HG02678 (cell line): ENCODE results near the gene URM1.
"Not testable (repeated sequence)": the region's sequence is repeated elsewhere in the genome, so short reads cannot be mapped to it uniquely, and the experiment has no call there.

Experiments
- ATAC-seq: cut with Tn5 transposase; IDR thresholded peaks from one replicate; pipeline ENCODE4 v1.9.1; 2021; ENCODE audit warnings: mild to moderate bottlenecking, moderate library complexity; ENCODE audit not compliant: unreplicated experiment

URM1 gene

DNA sequence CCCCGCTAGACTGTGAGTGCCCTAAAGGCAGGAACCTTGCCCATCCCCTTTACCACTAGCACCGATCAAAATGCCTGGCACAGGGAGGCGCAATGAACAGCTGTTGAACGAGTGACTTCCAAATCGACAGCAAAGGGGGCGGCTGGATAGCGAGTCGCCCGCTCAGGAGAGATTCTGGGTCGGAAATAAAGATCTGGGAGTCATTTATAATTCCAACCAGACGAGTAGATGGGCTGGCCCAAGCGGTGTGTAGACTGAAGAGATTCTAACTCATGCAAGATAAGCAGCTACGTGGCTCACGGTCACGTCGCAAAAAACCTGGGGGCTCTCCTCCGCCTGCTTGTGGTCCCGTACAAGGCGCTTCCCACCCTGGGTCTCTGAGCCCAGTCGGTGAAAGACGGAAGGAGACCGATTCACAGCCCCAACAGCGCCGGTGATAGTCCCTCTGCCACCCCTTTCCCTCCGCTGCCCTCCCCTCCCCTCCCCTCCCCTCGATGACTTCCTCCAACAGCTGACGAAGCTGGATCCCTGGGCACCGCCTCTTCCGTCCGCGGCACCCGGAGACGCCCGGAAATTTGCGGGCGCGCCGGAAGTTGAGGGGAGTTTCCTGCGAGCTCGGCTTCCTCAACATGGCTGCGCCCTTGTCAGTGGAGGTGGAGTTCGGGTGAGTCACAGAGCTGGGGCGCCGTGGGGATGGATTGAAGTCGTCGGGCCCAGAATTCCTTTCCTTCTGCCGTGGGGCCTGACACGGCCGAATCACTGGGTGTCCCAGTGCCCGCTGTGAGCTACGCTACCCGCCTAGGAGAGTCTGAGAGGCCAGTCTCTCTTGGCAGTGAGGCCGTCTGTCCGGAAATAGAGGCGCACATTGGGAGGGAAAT is at the start of gene URM1:
Gene URM1, plus strand, starts transcription at position 623 of the 878 bp plus-strand sequence. Its CDS starts 7 bp downstream, at position 630.
- ATAC-seq = peak; percentile 93

GRCh38 chr9:128321879-128322403 is 49.2 kb upstream of the URM1 start:
- peak; percentile 10 for ATAC-seq

DNA sequence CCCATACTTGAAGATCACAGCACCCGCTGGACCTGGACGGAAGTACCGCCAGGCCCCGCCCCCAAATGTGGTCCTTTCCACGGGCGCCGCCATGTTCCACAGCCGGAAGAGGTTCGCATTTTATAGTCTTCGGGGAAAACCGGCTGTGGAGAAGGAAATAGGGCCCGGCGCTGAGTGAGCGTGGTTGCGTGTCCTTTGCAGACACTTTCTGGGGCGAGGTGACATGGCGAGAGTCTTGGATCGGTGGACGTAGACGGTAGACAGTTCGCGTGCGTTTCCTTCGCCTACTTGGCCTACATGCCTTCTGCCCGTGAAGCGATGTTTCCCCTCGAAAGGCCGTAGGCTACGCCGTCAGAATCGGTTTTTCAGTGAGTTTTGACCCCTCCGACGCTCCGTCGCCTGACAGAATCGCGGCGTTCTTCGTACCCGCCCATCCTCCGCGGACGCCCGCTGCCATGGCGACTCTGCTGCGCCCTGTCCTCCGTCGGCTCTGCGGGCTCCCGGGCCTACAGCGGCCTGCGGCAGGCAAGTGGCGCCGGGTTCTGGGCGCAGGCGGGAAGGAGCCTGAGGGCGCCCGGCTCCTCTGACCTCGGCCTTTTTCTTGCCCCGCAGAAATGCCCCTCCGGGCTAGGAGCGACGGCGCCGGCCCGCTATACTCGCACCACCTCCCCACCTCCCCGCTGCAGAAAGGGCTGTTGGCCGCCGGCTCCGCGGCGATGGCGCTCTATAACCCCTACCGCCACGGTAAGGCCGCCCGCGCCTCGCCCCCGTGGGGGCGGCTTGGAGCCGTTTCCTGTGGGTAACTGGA is 48.6 kb upstream of the URM1 start, which contains the start of the genes COQ4 and TRUB2:
Gene COQ4, plus strand, starts transcription at position 436 of the 808 bp plus-strand sequence. Its CDS starts 20 bp downstream, at position 456.
Gene TRUB2, minus strand, starts transcription at position 44 of the 808 bp plus-strand sequence. Its CDS starts 39 bp downstream, at position 5.
- peak; percentile 77 for ATAC-seq

- no peak for ATAC-seq
These were observed 47.9 kb upstream of the URM1 start for GRCh38 chr9:128323212-128323730.

GRCh38 chr9:128323791-128324190 is 47.4 kb upstream of the URM1 start:
- no peak for ATAC-seq

GRCh38 chr9:128324401-128324800 is 46.8 kb upstream of the URM1 start:
- no peak for ATAC-seq

DNA sequence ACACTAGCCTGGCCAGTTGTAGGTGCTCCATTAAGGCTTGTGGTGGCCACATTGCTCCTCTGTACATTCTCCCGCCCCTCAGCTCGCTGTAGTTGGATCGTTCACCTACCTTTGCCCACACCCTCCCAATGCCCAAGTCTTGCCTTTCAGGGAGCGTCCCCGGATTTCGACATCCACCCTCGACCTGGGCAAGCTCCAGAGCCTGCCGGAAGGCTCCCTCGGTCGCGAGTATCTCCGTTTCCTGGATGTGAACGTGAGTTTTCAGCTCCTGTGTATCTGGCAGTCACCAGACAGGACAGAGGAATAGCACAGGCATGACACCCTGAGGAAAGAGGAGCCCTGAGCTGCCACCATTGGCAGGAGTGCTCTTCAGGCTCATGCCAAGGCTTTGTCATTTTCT is 45.5 kb upstream of the URM1 start:
- ATAC-seq = no peak

GRCh38 chr9:128333451-128333869 is 37.7 kb upstream of the URM1 start:
- no peak for ATAC-seq

- no peak for ATAC-seq
These were observed 36.0 kb upstream of the URM1 start for GRCh38 chr9:128335161-128335560.

DNA sequence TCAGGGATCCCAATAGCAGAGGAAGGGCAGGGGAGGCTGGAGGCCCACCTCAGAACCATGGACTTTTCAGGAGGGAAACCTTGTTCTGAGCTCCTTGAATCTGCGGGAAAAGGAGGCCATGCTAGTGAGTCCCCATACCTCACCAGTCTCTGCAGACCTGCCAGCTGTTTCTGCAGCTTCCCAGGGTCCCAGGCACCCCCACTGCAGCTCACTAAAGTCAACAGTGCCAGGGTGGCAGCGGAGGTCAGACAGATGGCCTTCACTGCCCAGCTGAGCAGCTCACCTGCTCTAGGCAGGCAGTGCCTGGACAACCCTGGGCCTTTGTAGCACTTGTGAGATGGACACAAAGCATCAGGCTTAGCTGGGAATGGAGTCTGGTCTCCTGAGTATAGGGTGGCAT is 35.3 kb upstream of the URM1 start:
- no peak for ATAC-seq

- ATAC-seq = no peak
These were observed 33.2 kb upstream of the URM1 start for GRCh38 chr9:128337936-128338335.

DNA sequence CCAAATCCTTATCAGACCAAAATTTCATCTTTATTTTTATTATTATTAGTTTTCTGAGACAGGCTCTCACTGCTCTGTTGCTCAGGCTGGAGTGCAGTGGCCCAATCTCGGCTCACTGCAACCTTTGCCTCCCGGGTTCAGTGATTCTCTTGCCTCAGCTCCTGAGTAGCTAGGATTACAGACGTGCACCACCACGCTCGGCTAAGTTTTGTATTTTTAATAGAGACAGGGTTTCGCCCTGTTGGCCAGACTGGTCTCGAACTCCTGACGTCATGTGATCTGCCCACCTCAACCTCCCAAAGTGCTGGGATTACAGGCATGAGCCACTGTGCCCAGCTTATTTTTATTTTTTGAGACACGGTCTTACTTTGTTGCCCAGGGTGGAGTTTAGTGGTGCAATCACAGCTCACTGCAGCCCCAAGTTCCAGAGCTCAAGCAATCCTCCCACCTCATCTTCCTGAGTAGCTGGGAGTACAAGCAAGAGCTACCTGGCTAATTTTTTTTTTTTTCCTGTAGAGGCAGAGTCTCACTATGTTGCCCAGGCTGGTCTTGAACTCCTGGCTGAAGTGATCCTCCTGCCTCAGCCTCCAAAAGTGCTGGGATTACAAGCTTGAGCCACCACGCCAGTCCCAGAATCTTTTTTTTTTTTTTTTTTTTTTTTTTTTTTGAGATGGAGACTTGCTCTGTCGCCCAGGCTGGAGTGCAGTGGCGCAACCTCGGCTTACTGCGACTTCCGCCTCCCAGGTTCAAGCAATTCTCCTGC is 32.1 kb upstream of the URM1 start:
- not testable (repeated sequence) for ATAC-seq

DNA sequence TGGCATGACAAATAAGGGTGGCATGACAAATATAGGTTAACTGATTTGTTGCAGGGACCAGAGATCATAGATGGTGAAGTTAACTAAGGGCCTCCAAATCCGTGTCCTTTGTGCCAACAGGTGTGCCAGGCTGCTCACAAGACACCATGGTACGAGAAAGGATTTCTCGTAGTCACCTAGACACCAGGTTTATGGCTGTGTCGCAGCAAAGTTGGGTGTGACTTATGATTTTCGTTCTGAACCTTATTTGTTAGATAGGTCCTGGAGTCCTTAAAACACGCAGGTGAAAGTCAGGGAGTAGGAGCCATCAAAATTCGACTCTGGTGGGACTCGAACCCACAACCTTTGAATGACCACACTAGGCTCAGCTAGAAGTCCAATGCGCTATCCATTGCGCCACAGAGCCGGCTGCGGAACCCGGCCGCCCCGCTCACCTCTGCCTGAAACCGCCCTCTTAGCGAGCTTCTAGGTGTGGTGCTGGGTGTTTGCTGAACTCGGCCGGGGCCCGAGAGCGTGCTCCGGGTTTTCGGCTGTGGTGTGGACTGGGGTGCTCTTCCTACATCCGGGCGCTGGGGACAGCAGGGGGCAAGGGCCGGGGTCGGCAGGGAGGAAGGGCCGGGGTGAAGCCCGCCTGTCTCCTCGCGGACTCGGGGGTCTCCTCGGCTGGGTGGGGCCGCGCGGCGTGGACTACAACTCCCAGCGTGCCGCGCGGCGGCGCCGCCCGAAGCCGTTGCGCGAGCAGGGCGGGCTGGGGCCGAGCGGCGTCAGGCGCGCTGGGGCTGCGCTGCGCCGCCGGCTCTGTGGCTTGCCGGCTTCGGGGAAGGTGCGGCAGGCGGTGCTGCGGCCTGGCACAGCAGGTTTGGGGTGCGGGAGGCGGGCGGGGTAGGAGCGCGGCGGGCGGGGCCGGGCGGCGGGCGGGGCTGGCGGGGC is 31.1 kb upstream of the URM1 start, which contains the start of gene SLC27A4:
Gene SLC27A4, plus strand, starts transcription at position 767 of the 930 bp plus-strand sequence. CDS start 2,606 bp downstream, outside the sequence.
- ATAC-seq = peak; percentile 83

- ATAC-seq = no peak
These were observed 30.3 kb upstream of the URM1 start for GRCh38 chr9:128340691-128341434.

DNA sequence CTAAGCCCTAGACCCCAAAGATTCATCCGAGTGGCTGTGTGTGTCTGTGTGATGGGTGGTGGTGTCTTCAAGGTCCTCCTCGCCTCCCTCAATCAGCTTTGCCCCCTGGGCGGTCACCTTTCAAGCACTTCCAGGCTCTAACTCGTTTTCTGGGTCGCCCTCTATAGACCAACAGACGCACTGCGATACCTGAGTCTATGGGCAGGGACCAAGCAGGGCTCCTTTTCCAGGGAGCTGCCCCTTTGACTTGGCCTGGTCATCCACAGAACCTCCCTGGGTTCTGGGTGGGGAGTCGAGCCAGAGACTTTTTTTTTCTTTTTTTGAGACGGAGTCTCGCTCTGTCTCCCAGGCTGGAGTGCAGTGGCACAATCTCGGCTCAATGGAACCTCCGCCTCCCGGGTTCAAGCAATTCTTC is 29.7 kb upstream of the URM1 start:
- peak; percentile 36 for ATAC-seq

GRCh38 chr9:128342971-128343680 is 28.0 kb upstream of the URM1 start:
- ATAC-seq = no peak

DNA sequence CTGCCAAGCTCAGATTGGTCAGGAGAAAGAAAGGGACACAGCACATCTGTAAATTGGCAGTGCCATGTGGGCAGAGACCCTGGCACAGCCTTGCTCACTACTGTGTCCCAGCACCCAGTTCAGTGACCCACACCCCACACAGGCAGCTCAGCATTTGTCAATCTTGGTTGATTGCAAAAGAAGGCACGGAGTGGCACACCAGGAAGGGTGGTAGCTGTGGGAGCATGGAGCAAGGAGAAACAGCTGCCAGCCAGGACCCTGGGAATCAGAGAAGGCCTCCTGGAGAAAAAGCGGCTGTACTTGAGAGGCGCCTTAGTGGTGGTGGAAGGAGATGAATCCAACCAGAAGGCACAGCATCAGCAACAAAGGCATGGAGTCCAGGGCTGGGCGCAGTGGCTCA is 27.3 kb upstream of the URM1 start:
- ATAC-seq = no peak
